CD4-positive, alpha-beta T cell treated with Interleukin-6 for 4 hours (primary cell): ENCODE data around the gene ANXA11.
A peak's percentile ranks its signal among the peaks of the same experiment; 100 is the strongest.
"Not testable (repeated sequence)": the region's sequence is repeated elsewhere in the genome, so short reads cannot be mapped to it uniquely, and the experiment has no call there.

ENCODE experiments used
- DNase-seq: peaks from one replicate; pipeline ENCODE4 v3.0.0-alpha.2; 2020; ENCODE audit warnings: mixed read lengths

Gene ANXA11

DNA sequence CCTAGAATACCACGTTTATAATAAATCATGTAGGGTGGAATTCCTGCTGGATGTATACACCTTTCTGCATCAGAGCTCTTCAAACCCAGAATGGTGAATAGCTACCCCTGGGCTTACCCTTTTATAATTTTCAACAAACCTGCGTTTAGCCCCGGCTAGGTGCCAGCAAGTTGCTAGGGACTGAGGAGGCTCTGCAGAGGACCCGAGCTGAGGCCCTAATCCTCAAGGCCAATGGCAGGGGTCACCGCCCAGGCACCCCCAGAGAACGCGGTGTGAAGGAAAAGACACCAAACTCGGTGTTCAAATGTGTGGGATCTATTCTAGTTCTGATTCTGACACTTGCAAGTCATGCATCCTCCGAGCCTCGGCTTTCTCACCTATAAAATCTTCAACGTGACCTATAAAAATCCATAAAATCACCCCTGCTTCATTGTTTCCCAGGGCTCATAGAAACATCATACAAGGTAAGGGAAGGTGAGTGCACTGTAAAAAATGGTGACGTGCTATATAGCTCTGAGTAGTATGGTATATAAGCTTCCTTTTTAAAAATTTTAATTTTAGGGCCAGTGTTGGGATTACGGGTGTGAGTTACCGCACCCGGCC lies 2.5 kb upstream of the ANXA11 start:
- no peak for DNase-seq

DNA sequence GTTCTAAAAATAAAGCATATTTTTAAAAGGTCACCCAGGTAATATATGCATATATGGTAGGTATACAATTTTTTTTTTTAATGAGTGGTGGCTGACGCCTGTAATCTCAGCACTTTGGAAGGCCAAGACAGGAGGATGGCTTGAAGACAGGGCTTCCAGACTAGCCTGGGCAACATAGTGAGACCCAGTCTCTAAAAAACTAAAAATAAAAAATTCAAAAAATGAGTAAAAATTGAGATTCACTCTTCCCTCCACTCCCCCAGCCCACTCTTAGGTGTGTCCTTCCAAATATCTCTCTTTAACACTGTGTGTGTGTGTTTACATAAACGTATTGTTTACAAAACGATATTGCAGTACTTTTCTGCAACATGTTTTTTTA lies 929 bp upstream of the ANXA11 start:
- no peak for DNase-seq

DNA sequence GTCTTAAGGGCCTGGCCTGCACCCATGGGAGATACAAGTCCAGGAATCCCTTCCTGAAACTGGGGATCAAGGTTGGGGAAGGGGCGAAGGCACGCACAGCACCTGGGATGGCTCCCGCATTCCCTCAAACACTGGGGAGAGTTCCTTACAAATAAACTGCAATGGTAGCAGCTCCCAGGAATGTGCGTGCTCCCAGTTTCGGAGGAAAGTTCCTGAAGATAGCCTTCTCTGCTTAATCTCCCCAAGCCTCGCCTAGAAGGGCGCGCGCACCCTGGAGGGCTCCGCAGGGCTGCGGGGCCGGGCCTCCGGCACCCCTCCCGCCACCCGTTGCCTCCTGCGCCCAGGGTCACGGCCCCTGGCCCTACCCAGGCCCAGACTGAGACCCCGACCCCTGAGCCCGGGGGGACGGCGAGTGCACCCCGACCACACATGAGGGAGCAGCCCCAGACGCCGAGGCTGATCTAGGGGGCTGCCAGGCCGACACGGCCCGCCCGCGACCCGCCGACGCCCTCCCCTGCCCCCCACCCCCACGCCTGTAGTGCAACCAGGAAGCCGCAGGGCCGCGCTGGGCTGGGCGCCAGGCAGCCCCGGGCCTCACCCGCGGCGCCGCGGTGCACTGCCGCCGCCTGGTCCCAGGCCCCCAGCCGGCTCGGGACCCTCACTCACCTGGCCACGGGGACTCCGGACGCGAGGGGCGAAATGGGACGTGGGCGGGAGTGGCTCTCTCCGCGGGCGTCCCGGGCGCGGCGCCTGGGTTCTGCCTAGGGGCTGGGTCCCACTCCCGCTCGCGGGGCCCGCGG lies 460 bp downstream of the ANXA11 start:
- peak; percentile 66 for DNase-seq

DNA sequence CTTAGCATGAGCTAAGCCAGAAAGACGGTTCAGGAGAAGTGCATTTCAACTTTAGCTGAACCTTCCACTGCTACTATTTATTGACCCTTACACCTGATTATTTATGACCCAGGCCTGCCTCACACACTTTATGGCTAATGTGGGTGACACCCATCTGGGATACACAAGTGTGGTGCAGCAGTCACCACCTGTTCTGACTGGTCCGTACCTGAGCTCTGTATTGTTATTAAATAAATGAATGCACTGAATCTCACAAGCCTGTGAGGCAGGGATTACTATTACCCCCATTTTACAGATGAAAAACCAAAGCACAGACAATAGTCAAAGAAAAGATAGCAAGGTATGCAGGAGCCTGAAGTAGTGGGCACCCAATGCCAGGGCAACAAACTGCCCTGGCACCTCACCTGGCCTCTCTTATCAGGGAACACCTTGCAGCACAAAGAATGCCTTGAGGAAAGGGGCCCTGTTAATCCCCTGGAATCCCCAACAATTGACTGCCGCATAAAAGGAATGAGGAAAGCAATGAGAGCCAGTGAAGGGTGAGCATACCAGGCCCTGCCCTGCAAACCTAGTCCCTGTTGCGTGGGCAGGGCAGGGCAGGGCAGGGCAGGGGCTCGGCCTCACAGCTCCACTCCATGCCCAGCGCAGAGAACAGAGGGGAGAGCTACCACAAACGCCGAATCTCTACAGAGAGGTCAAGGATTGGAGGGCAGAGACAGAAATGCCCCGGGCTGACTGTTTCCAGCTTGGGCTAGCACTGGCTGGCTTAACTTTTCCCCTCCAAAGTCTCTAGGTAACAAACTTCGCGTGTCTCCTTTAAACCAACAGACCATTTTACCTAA lies 1.3 kb downstream of the ANXA11 start:
- peak; percentile 16 for DNase-seq

DNA sequence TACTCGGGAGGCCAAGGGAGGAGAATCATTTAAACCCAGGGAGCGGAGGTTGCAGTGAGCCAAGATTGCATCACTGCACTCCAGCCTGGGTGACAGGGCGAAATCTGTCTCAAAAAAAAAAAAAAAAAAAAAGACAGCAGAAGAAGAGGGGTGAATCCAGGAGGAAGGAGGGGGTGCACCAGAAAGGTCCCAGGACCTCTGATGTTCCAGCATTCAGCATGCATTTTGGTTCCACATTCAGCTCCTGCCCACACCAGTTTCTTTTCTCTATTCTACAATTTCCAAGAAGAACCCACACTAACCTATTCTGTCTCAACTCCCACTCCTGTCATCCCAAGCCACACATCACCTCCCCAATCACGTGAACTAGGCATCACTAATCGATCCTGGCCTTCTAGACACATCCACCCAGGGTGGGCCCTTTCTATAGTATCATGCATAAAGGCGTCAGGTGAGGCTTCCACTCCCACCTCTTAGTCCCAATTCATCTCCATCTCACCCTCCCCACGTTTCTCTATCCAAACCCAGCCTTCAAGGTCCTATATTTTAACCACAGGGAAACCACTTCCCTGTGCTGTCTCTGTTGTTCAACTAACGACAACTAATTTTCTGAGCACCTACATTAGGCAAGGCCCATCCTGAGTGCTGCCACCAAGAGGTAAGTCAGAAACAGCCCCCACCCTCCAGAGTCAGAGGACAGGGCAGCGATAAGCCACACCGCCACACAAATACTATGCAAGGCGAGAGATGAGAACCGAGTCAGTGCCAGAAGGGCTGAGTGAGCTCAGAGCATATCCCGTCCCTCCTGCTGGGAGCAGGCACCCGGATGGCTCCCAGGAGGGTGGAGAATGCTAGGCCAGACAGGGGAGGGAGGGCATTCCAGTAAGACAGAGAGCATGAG lies 2.2 kb downstream of the ANXA11 start:
- peak; percentile 74 for DNase-seq

DNA sequence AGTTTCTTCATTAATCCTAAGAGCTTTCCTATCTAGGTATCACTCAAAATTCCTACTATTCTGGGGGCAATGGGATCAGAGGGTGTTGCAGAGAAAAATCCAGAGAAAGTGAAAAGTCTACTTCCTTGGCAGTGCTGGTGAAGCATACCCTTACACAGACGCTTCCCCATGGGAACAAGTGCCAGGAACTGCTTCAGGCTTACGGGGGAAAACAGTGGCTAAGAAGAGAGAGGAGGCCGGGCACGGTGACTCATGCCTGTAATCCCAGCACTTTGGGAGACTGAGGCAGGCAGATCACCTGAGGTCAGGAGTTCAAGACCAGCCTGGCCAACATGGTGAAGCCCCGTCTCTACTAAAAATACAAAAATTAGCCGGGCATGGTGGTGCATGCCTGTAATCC lies 2.8 kb downstream of the ANXA11 start:
- not testable (repeated sequence) for DNase-seq

DNA sequence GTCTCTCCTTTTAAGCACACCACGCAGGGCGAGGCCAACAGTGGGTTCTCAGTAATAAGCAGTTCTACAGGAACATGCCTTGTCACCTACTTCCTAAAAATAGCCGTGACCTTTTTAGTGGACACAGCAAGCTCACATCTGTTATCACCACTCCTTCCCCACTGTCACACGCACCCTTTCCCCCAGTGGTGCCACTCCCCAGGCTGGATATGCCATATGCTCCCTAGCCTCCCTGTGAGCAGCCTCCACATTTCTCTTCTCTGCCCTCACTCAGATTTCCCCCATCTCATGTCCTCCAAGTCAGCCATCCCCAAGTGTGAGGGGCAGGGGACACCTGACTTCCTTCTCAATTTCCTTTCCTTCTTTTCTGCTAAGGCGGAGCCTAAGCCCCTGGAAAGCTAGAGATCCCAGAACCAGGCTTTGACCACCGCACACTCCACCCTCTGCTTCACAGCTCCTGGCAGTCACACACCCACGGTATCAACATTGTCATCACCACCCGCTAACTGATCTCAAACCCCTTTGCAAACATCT lies 3.7 kb downstream of the ANXA11 start:
- DNase-seq = no peak

DNA sequence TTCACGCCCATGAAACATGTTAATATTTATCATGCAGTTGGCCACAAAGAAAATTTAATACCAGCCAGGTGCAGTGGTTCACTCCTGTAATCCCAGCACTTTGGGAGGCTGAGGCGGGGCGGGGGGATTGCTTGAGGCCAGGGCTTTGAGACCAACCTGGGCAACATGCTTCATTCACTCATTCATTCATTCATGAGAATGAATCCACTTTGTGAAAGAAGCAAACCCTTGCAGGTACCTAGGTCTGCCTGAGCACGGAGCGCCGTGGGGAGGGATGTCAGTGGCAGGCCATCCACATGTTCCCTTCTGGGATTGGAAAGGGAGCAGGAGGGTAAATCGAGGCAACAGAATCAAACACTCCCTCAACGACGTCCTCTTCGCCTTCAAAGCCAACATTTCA lies 4.7 kb downstream of the ANXA11 start:
- DNase-seq = no peak

DNA sequence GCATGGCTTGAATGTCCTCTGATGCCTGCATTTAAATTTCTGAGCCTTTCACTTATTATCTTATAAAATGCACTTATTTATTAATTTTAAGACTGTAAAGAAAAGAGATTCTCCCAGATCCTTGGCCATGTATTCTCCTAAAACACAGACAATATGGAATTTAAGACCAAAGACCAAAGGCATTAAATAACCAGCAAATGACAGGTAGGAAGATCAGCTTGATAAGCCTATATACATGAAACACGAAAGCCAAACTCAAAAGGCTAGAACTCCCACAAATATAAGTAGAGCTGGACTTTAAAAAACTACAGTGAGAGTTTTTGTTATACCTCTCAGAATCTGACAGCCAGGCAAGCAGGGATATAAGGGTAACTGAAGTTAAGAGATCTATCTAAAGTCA lies 5.1 kb downstream of the ANXA11 start:
- DNase-seq = no peak

DNA sequence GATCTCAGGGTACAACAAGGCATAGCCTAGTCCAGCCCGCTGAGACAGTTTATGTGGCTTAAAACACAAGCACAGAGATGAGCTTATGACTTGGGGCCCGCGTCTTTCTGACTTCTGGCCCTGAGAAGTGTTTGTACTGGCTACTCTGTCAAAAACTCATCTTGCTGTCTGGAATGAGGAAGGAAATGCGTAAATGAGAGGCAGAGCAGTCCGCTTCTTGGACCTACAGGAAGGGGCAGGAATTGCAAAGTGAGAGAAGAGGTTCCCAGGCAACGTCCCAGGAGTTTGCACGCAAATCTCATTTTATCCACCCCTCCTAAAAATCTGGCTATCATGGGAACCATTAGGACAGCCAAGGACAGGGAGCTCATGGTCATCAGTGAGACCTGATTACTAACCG lies 5.5 kb downstream of the ANXA11 start:
- DNase-seq = no peak

DNA sequence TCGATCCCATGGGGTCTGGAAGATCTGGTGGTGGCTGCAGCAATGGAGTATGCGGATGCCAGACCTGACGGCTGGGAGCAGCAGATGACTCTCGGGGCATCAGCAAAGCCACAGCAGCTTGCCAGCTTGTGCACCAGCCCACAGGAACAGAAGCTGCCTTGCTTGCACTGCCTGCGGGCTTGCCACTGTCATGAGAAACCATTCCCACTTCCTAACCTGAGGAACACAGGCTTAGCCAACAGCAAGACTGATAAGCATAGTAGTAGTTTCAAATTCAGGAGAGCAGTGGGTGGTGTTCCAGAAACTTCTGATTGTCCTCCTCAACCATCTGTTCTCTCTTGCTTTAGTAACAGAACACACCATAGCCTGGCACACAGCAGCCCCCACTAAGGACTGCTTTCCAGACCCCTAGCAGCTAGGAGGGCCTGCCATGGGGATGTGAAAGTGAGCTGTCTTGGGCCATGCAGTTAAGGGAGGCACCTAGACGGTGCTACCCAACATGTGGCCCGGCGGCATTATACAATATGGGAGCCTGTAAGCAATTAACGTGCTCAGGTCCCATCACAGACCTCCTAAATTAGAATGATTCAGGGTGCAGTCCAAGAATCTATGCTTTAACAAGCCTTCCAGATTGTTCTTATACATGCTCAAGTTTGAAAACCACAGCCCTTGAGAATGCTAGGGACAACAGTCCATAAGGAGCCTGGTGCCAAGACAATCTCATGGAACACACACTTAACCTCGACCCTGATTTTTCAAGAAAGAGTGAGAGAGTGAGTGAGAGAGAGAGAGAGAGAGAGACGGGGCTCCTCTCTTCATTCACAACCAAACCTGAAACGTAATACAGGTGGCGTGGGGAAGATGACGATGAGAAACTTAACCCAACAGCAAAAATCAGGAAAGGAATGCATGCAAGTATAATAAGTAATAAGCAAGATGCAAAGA lies 7.1 kb downstream of the ANXA11 start:
- DNase-seq = peak; percentile 31

DNA sequence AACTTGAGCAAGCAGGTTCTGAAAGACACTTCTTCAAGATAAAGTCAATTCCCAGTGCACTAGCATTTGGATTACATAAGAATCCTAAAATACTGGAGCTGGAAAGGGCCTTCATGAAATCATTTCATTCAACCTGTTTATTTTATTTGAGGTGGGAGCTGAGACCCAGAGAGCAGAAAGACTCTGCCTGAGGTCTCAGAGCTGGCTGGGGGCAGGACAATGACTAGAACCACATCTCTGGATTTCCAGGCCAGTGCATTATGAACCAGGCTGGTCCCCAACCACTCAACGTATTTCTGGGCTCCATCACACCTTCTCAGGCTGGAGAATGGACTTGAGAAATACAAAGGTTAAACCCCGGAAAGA lies 8.4 kb downstream of the ANXA11 start:
- DNase-seq = no peak

DNA sequence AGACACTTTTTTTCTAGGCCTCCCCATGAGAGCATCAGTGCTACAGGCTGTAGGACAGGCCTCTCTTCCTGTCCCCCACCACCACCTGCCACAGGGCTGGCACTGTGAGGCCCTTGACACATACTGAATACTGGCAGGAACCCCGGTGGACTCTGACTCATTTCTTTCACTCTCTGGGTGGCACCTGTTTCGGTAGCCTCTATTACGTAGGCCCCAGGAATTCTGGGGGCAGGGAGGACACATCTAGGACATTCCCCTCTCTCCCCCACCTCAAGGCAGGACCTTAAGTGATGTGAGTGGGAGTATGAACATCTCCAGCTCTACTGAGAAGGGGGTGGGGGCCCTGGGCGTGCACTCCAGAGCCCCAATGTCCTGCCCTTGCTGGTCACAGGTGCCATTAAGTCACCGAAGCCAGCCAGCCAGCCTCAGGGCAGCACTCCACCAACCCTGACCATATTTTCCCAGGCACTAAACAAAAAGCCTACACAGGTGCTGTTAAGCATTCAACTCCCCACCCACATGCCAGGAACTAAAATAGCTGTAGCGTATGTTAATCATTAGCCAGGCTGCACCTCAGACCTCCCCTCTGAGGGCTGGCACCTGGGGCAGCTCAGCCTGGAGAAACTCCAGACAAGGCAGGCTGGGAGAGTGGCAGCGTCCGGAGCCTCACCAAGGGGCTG lies 8.9 kb downstream of the ANXA11 start:
- peak; percentile 81 for DNase-seq

DNA sequence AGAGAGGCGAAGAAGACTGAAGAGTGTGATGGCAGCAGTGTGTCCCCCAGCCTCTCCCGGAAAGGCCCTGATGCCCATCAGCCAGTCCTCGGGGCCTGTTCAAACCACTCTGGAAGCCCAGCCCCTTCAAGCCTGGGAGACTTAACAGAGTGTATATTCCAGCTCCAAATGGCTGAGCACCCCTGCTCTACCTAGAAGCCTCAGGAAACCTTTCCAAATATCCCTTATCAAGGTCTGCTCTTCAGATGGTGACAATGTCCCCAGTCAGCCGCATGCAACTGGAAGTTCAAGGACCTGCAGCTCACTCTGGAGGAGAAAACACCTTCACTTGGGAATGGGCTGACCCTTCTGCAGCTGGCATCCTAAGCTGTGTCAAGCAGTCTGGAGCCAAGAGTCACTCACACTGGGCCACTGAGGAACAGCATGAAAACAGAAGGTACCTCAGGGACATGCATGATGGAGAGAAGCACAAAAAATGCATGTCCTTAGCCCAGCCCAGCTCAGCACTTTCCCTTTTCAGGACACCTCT lies 10.2 kb downstream of the ANXA11 start:
- DNase-seq = no peak

DNA sequence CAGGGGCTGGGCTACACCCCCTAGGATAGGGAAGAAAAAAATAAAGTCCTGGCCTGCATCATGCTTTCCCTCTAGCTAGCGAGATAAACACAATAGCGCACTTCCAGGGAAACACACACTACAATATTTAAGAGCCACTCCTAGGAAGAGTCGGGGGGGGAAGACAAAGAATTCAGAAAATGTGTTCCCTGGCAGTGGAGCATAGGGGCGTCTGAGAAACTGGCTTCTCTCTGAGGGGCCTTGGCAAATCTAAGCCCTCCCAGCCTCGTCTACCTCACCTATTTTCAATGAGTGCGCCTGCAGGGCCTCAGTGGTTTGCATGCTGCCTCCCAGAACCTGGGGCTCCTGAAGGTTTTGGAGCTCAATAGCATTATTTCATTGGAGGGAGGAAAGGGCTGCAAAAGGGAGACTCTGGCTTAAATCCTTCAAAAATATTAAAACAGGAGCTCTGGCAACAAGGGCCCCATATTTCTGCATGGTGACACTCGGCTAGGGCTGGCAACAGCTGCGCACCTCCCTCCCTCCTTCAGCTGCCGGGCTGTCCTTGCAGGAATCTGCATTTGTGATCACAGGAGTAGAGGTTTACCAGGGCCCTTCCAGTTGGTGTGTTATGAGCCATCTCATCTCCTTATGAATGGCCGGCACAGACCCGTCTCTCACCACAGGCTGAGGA lies 10.8 kb downstream of the ANXA11 start:
- DNase-seq = no peak

DNA sequence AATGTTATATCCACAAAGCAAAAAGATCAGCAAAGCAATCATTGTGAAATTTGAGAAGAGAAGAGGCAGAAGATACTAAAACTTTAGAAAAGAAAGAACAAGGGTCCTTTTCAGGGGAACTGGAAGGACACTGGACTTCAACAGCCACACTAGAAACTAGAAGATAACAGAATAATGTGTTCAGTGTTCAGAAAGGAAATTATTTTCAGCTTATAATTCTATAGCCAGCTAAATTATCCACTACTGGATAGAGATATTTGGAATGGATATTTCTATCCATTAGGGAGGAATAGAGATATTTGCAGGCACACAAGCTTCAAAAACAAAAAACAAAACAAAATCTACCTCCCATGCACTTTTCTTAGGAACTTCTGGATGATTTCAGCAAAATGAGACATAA lies 12.8 kb downstream of the ANXA11 start:
- no peak for DNase-seq

DNA sequence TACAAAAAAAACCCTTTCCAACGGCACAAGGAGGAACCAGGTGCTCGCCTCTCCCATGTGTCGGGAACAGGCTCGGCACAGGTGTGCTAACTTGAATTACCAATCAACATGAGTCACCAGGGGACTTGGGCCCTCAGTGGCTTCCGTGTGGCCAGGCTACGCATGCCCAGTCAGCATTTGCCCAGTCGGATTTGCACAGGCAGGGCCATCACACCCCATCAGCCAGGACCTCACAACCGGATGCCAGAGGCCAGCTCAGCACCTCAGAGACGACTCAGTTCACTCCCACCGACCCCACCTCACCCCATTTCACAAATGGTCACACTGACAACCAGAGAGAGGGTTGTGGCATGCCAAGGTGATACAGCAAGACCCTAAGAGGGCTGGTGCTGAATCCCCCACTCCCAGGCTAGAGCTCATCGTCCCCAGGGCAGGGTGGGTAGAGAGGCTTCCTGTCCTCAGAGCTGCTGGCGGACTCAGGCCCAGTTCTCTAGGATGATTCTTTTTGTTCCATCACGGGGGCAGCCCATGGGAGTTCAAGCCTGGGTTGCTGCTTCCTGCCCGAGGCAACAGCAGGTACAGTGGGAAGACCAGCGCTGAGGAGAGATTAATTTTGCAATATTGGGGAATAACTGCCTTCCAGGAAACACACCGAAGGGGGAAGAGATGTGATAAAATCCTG lies 13.6 kb downstream of the ANXA11 start:
- DNase-seq = no peak

DNA sequence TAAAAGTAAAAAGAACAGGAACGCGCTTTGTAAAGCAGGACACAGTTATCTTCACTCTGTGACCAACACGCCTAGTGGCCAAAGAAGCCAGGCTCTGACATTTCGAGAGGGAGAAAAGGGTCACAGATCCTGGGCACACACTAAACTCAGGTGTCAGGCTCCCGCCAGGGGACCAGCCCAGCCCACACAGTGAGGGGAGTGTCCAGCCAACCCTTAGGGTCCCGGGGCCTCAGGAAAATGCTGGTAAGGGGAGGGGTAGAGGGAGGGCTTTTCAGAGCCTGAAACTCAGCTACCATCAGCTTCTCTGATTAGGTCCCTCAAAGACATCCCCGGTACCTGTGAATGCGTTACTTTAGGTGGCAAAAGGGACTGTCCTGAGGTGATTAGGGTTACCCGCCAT lies 16.6 kb downstream of the ANXA11 start:
- no peak for DNase-seq
